ENCODE data around the gene LTC4S. TPM values are rescaled to one million over a fixed set of nuclear protein-coding genes. Genes with fewer than 3 reads are reported as not detected.

The LTC4S gene
- total RNA-seq, 1 experiment from 2014 or later, result 3.7 TPM

GRCh38 chr5:179817890-179818745 lies 24.3 kb downstream of the LTC4S start:
- Histone ChIP-seq H3K9ac (ENCODE audit: extremely low read depth, insufficient read length, low read length) (no peak overlapping the region), H3K23ac (ENCODE audit: insufficient read length, low read depth, low read length) (no peak overlapping the region), H2BK120ac (ENCODE audit: low read depth, low read length, poor library complexity, severe bottlenecking) (no peak overlapping the region), H4K20me1 (ENCODE audit: control insufficient read depth, insufficient read depth, insufficient read length) (no peaks in the 10 kb centered on the region), H3K23me2 (ENCODE audit: insufficient read length, low read depth, low read length, poor library complexity, severe bottlenecking) (peaks cover 16% of the 10 kb centered on the region), H3K4ac (ENCODE audit: low read depth, low read length) (no peak overlapping the region), H4K91ac (ENCODE audit: insufficient read length, low read depth, low read length) (no peak overlapping the region), H2BK5ac (ENCODE audit: insufficient read length, low read length) (no peak overlapping the region), H2BK12ac (ENCODE audit: insufficient read length, low read depth, low read length) (no peak overlapping the region), H3K27ac (ENCODE audit: insufficient read length, low read depth, low read length) (no peak overlapping the region), H3K18ac (ENCODE audit: insufficient read length, low read depth, low read length) (peak overlapping the region; percentile 53), H3K14ac (ENCODE audit: insufficient read depth, low read length) (no peak overlapping the region), H2BK15ac (ENCODE audit: low read depth, low read length) (no peak overlapping the region), H3K4me2 (ENCODE audit: insufficient read depth, insufficient read length, low read length) (peak overlapping the region; percentile 23), H4K8ac (replicated peaks; ENCODE audit: insufficient read length, low read depth, low read length) (no peak overlapping the region), H2BK20ac (ENCODE audit: low read depth, low read length, poor library complexity, severe bottlenecking) (no peak overlapping the region), H3K79me2 (ENCODE audit: insufficient read depth, low read length) (peaks cover 9% of the 10 kb centered on the region; the same call in 1 of the 2 replicates), H3K56ac (ENCODE audit: insufficient read length, low read depth, low read length) (no peak overlapping the region), H3K9me3 (ENCODE audit: control insufficient read depth, low read depth, low read length) (no peaks in the 10 kb centered on the region), H3T11ph (ENCODE audit: low read length) (no peak overlapping the region), H3K27me3 (ENCODE audit: insufficient read depth, low read length) (no peaks in the 10 kb centered on the region), H2AFZ (ENCODE audit: low read length) (no peak overlapping the region), H3K4me1 (ENCODE audit: insufficient read depth, low read length) (peaks cover 3% of the 10 kb centered on the region; the same call in 1 of the 2 replicates), H3K79me1 (ENCODE audit: insufficient read depth, low read depth, low read length, poor library complexity, severe bottlenecking) (peaks cover 10% of the 10 kb centered on the region), H4K5ac (ENCODE audit: insufficient read length, low read depth, low read length) (no peak overlapping the region), H2AK5ac (ENCODE audit: insufficient read length, low read length) (no peak overlapping the region)
- Mint-ChIP-seq H3K9me3 (no peaks in the 10 kb centered on the region; a peak in 2 of 5 replicates), H3K27ac (peak overlapping the region in 1 of 3 experiments; percentile 44; a peak in 1 of 7 replicates), H3K4me3 (peak overlapping the region; percentile 54 to 73), H3K27me3 (ENCODE audit: low read depth) (peaks cover 13% of the 10 kb centered on the region), H3K36me3 (ENCODE audit: insufficient read depth in 1 of 3, low read depth in 3 of 3) (peaks cover 3 to 23% (median 15%) of the 10 kb centered on the region in 3 experiments), H3K4me1 (peaks cover 44 to 45% of the 10 kb centered on the region in 2 experiments)
- no CpG with 5 or more reads among the region's 14 CpGs for WGBS (ENCODE audit: extremely low coverage, insufficient read length, low lambda C conversion rate)
- DNase-seq, result no peak
- TF ChIP-seq, protein P1, sequence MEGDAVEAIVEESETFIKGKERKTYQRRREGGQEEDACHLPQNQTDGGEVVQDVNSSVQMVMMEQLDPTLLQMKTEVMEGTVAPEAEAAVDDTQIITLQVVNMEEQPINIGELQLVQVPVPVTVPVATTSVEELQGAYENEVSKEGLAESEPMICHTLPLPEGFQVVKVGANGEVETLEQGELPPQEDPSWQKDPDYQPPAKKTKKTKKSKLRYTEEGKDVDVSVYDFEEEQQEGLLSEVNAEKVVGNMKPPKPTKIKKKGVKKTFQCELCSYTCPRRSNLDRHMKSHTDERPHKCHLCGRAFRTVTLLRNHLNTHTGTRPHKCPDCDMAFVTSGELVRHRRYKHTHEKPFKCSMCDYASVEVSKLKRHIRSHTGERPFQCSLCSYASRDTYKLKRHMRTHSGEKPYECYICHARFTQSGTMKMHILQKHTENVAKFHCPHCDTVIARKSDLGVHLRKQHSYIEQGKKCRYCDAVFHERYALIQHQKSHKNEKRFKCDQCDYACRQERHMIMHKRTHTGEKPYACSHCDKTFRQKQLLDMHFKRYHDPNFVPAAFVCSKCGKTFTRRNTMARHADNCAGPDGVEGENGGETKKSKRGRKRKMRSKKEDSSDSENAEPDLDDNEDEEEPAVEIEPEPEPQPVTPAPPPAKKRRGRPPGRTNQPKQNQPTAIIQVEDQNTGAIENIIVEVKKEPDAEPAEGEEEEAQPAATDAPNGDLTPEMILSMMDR (conservative IDR thresholded peaks at IDR 0.05), result no peak

All from H9 (cell line).